ENCODE measurements around the gene SLC35B2. TPM values are rescaled to one million over a fixed set of nuclear protein-coding genes. Genes with fewer than 3 reads are reported as not detected.

Gene SLC35B2
- polyA plus RNA-seq, 3 donors from 2014 or later, result 64.1 to 119 (median 69.1) TPM

- Mint-ChIP-seq H3K4me1 (peaks cover 54 to 62% of the 10 kb centered on the region in 2 donors), H3K4me3 (peak overlapping the region in 1 of 5 donors; percentile 22), H3K27me3 (ENCODE audit: low read depth in 3 of 3) (peaks cover 11 to 40% (median 18%) of the 10 kb centered on the region in 3 donors), H3K27ac (peak overlapping the region in 4 of 6 donors; percentile 8 to 70 (median 32)), H3K36me3 (peaks cover 6 to 11% (median 8%) of the 10 kb centered on the region in 3 donors), H3K9me3 (peaks cover 0 to 4% (median 0%) of the 10 kb centered on the region in 6 donors)
- no peak for DNase-seq
These were observed 3.3 kb upstream of the SLC35B2 start for GRCh38 chr6:44260451-44261297.

- no peak for DNase-seq
- Mint-ChIP-seq H3K27ac (peak overlapping the region in 1 of 6 donors; percentile 46), H3K9me3 (peaks cover 0 to 4% (median 0%) of the 10 kb centered on the region in 6 donors), H3K4me3 (peak overlapping the region in 1 of 5 donors; percentile 15), H3K36me3 (peaks cover 6 to 11% (median 8%) of the 10 kb centered on the region in 3 donors), H3K27me3 (ENCODE audit: low read depth in 3 of 3) (peaks cover 11 to 38% (median 22%) of the 10 kb centered on the region in 3 donors), H3K4me1 (peaks cover 54 to 68% of the 10 kb centered on the region in 2 donors)
These were observed 2.7 kb upstream of the SLC35B2 start for GRCh38 chr6:44260011-44260410.

DNA sequence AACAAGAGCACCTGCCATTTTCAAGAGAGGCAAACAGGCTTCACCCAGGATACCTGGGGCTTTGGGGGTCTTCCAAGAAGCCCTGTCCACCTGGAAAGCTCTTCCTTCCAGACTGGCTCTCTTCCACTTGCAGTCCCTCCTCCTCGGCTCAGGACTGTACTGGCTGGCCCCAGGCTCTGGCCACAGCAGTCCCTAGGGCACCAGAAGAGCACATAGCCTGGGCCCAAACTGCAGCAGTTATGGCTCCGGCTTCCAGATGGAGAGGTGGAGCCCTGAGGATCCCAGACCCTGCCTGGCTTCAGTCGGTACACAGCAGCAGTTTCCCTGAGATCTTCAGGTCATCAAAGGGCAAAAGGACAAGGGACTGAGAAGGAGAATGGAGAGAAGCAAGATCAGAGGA, 1.6 kb upstream of the SLC35B2 start:
- no peak for DNase-seq
- Mint-ChIP-seq H3K27me3 (ENCODE audit: low read depth in 3 of 3) (peaks cover 16 to 37% (median 24%) of the 10 kb centered on the region in 3 donors), H3K27ac (peak overlapping the region; percentile 62 to 91 (median 88)), H3K9me3 (peaks cover 0 to 4% (median 0%) of the 10 kb centered on the region in 6 donors), H3K36me3 (peaks cover 11 to 12% (median 12%) of the 10 kb centered on the region in 3 donors), H3K4me1 (peaks cover 45 to 64% of the 10 kb centered on the region in 2 donors), H3K4me3 (peak overlapping the region in 4 of 5 donors; percentile 80 to 89 (median 85))

- DNase-seq, result no peak
- peak overlapping the region; percentile 80 to 93 (median 87) for H3K4me3 Mint-ChIP-seq
- peaks cover 14 to 17% (median 15%) of the 10 kb centered on the region in 3 donors for H3K36me3 Mint-ChIP-seq
- peaks cover 43 to 63% of the 10 kb centered on the region in 2 donors for H3K4me1 Mint-ChIP-seq
- H3K9me3 Mint-ChIP-seq, result peaks cover 0 to 1% (median 0%) of the 10 kb centered on the region in 6 donors
- peaks cover 19 to 39% (median 24%) of the 10 kb centered on the region in 3 donors for H3K27me3 Mint-ChIP-seq (ENCODE audit: low read depth in 3 of 3)
- H3K27ac Mint-ChIP-seq, result peak overlapping the region; percentile 62 to 91 (median 88)
These were observed 1.1 kb upstream of the SLC35B2 start for GRCh38 chr6:44258325-44258863.

GRCh38 chr6:44257753-44258324, 511 bp upstream of the SLC35B2 start:
- DNase-seq, result no peak
- Mint-ChIP-seq H3K4me3 (peak overlapping the region; percentile 83 to 93 (median 87)), H3K9me3 (peaks cover 0 to 1% (median 0%) of the 10 kb centered on the region in 6 donors), H3K27me3 (ENCODE audit: low read depth in 3 of 3) (peaks cover 23 to 39% (median 25%) of the 10 kb centered on the region in 3 donors), H3K36me3 (peaks cover 17 to 22% (median 20%) of the 10 kb centered on the region in 3 donors), H3K4me1 (peaks cover 38 to 62% of the 10 kb centered on the region in 2 donors), H3K27ac (peak overlapping the region; percentile 86 to 94 (median 90))

- Mint-ChIP-seq H3K9me3 (peaks cover 0 to 1% (median 0%) of the 10 kb centered on the region in 6 donors), H3K27ac (peak overlapping the region; percentile 62 to 93 (median 83)), H3K4me3 (peak overlapping the region; percentile 71 to 87 (median 84)), H3K36me3 (peaks cover 23 to 32% (median 28%) of the 10 kb centered on the region in 3 donors), H3K27me3 (ENCODE audit: low read depth in 3 of 3) (peaks cover 23 to 39% (median 25%) of the 10 kb centered on the region in 3 donors), H3K4me1 (peaks cover 31 to 60% of the 10 kb centered on the region in 2 donors)
- DNase-seq, result no peak
These were observed 628 bp downstream of the SLC35B2 start for GRCh38 chr6:44256775-44257024.

DNA sequence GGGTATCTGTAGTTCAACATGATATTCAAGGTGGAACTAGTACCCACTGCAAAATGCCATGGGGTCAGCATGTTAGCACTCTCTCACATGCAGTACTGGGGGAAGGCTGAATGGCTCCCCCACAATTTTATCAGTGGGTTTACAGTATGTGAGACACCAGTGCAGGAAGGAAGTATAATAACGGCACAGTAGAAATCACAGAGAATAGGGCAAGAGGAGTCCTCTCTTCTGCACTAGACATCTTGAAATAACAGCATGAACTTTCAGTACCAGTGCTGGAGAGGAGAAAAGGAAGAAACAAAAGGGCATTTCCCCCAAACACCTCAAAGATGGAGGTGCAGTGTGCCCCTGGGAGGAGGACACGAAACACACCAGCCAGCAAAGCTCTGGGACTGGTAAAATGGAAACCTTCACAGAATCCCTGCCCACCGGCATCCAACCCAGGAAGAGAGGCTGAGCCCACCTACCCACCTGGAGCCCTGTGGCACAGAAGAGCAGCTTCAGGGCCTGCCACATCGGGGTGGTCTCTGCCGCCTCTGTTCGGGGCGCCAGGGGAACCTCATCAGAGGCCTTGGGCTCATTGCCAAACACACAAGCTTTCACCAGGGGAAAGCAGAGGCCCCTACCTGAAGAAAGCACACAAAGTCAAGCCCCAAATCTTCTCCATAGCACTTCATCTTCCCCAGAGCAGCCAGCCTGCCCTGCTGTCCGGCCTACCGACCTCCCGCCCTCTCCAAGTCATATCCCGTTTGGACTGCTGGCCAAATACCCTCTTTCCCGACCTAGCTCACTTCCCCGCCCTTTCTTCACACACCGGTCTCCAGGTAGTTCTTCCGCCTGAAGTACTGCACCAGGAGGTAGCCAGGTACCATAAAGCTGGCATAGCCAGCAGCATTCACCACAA, 1.2 kb downstream of the SLC35B2 start:
- Mint-ChIP-seq H3K27me3 (ENCODE audit: low read depth in 3 of 3) (peaks cover 23 to 39% (median 25%) of the 10 kb centered on the region in 3 donors), H3K36me3 (peaks cover 26 to 37% (median 29%) of the 10 kb centered on the region in 3 donors), H3K27ac (peak overlapping the region; percentile 62 to 93 (median 83)), H3K4me1 (peaks cover 30 to 63% of the 10 kb centered on the region in 2 donors), H3K9me3 (peaks cover 0 to 1% (median 0%) of the 10 kb centered on the region in 6 donors), H3K4me3 (peak overlapping the region; percentile 71 to 87 (median 84))
- no peak for DNase-seq

DNA sequence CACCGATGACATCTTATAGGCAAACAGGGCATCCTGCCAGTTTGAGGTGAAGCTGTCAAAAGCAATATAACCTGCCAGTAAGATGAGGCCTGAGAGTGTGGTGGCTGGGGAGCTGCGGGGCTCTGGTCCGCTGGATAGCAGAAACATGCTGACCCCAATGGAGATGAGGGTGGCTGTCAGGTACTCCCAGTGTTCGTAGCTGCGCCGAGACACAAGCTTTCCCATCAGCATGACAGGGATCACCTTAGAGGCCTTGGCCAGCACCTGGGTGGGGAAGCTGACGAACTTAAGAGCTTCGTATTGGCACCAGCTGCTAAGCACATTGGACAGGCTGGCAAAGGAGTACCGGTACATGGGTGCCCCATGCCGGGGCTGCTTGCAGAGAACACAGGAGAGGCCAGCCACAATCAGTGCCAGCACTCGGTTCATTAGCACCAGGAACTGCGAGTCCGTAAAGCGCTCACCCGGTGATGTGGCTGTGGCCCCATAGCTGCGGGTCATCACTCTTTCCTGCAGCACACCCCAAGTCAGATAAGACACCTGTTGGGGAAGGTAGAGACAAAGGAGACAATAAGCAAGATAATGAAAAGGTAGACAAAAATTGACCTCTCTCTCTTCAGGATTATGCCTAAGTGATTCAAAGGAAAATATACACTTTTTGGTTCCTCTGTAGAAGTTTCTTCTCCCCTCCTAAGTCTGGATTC, 2.1 kb downstream of the SLC35B2 start:
- Mint-ChIP-seq H3K27ac (peak overlapping the region in 5 of 6 donors; percentile 62 to 84 (median 66)), H3K4me3 (peak overlapping the region; percentile 71 to 87 (median 84)), H3K36me3 (peaks cover 25 to 35% (median 26%) of the 10 kb centered on the region in 3 donors), H3K4me1 (peaks cover 29 to 61% of the 10 kb centered on the region in 2 donors), H3K27me3 (ENCODE audit: low read depth in 3 of 3) (peaks cover 23 to 36% (median 25%) of the 10 kb centered on the region in 3 donors), H3K9me3 (peaks cover 0 to 1% (median 0%) of the 10 kb centered on the region in 6 donors)
- no peak for DNase-seq

DNA sequence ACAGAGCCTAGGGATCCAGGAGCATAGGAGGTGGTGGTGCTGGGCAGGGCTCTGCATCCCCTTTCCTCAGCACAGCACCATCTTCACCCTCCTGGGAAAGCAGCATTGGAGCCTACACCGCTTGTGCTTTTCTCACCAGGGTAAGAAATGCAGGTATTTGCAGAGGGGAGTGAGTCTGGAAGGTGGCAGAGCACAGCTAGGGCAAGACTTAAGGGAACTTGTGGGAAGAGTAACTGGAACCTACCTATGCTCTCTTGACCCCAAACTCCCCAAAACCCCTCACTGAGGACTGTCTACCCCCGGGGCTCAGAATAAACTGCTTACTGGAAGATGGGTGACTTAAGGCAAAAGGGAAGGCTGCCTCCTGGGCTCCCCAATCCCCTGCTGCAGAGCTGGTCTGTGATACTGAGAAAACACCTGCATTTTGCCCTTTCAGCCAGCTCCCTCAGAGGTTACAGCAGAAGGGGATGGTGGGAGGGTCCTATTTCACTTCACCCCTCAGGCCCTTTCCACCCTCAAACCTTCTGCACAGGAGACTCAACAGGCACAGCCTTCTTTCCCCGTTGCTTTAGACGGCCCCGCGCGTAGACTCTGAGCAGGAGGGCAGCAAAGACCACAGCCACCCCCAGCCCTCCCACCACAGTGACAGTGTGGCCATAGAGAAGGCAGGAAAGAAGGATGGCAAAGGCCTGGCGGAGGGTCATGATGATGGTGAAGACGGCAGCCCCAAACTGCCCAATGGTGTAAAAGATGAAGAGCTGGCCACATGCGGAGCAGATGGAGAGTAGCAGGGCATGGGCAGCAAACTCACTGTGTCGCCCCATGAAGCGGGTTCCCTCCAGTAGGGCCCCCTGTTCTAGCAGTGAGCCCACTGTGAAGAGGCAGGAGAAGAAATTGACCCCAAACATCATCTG, 2.9 kb downstream of the SLC35B2 start:
- Mint-ChIP-seq H3K4me1 (peaks cover 36 to 69% of the 10 kb centered on the region in 2 donors), H3K9me3 (peaks cover 0 to 1% (median 0%) of the 10 kb centered on the region in 6 donors), H3K27me3 (ENCODE audit: low read depth in 3 of 3) (peaks cover 23 to 36% (median 25%) of the 10 kb centered on the region in 3 donors), H3K27ac (peak overlapping the region in 4 of 6 donors; percentile 3 to 87 (median 38)), H3K36me3 (peaks cover 25 to 43% (median 29%) of the 10 kb centered on the region in 3 donors), H3K4me3 (peak overlapping the region in 4 of 5 donors; percentile 20 to 85 (median 28))
- no peak for DNase-seq

GRCh38 chr6:44253307-44254101, 3.8 kb downstream of the SLC35B2 start:
- DNase-seq, result peak; percentile 45 to 52 (median 47)
- peaks cover 0 to 1% (median 0%) of the 10 kb centered on the region in 6 donors for H3K9me3 Mint-ChIP-seq
- H3K4me1 Mint-ChIP-seq, result peaks cover 41 to 75% of the 10 kb centered on the region in 2 donors
- H3K27me3 Mint-ChIP-seq (ENCODE audit: low read depth in 3 of 3), result peaks cover 25 to 37% (median 26%) of the 10 kb centered on the region in 3 donors
- H3K36me3 Mint-ChIP-seq, result peaks cover 24 to 49% (median 29%) of the 10 kb centered on the region in 3 donors
- peak overlapping the region in 5 of 6 donors; percentile 12 to 75 (median 39) for H3K27ac Mint-ChIP-seq
- no peak overlapping the region for H3K4me3 Mint-ChIP-seq
